C4-2B (cell line): Measurements from ENCODE around the gene CFAP68.

Experiments
- ZFX ChIP-seq: fragments of 450-650 bp; IDR thresholded peaks from 2 replicates; pipeline ENCODE4 v1.6.1; 2017
- TF ChIP-seq, protein P1 (sequence below): fragments of 450-650 bp; conservative IDR thresholded peaks from 2 replicates; pipeline ENCODE4 v1.5.1; 2017; ENCODE audit warnings: mild to moderate bottlenecking

DNA sequence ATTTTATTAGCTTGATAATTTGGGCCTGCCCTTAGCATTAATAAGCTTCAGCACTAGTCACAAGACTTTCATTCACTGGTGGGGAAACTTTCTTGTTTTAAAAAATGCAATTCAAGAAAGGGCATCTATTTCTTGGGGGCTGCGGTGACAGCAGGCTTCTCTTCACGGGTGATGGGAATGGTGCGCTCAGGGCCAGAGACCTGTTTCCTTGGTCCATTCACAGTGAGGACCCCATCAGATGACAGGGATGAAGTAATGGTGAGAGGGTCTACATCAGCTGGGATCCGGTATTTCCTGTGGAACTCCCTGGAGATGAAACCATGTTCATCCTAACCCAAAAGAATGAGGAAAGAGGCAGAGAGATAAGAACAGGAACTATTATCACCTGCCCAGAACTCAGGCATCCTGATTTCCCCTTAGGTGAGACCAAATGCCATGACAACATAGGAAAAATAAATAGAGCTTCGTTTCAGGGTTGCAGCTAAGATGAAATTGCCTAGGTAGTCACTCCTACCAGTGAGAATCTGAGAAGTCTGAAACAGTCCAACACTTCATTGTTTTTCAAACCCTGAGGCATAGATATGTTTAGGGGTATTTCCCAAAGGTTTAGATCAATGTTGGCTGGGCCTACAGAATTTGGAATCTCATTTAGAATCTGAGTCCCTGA is 29.4 kb downstream of the CFAP68 start:
- TF ChIP-seq, protein P1, sequence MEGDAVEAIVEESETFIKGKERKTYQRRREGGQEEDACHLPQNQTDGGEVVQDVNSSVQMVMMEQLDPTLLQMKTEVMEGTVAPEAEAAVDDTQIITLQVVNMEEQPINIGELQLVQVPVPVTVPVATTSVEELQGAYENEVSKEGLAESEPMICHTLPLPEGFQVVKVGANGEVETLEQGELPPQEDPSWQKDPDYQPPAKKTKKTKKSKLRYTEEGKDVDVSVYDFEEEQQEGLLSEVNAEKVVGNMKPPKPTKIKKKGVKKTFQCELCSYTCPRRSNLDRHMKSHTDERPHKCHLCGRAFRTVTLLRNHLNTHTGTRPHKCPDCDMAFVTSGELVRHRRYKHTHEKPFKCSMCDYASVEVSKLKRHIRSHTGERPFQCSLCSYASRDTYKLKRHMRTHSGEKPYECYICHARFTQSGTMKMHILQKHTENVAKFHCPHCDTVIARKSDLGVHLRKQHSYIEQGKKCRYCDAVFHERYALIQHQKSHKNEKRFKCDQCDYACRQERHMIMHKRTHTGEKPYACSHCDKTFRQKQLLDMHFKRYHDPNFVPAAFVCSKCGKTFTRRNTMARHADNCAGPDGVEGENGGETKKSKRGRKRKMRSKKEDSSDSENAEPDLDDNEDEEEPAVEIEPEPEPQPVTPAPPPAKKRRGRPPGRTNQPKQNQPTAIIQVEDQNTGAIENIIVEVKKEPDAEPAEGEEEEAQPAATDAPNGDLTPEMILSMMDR = no peak
- TF ChIP-seq ZFX = no peak
